HepG2 (cell line): ENCODE results near the gene SART1. TPM values are rescaled to one million over a fixed set of nuclear protein-coding genes. Genes with fewer than 3 reads are reported as not detected.

Source experiments
- ATF7-NPFF ChIP-seq: sonication (generic); formaldehyde crosslinking; IDR thresholded peaks from 2 replicates; pipeline ENCODE4 v1.8.1; 2023; ENCODE audit warnings: mild to moderate bottlenecking, low read depth, missing genetic modification reagents, moderate library complexity
- DNMT3B ChIP-seq: conservative IDR thresholded peaks from 2 replicates; pipeline ENCODE4 v1.6.1; 2016; ENCODE audit warnings: missing biosample characterization, control low read depth
- FOXO4 ChIP-seq: sonication (generic); formaldehyde crosslinking; conservative IDR thresholded peaks from 2 replicates; pipeline ENCODE4 v1.8.1; 2023; ENCODE audit warnings: missing genetic modification reagents
- GPN1 ChIP-seq: sonication (generic); formaldehyde crosslinking; IDR thresholded peaks from 2 replicates; pipeline ENCODE4 v1.5.1; 2020; ENCODE audit warnings: missing genetic modification reagents, borderline replicate concordance
- KLF9 ChIP-seq: IDR thresholded peaks from 2 replicates; pipeline ENCODE4 v1.6.1; 2016; ENCODE audit warnings: low read depth
- MAZ ChIP-seq, 2 experiments: sonication (generic) in 1 of 2; formaldehyde crosslinking in 1 of 2; IDR thresholded peaks; 2 replicates each; pipeline versions ENCODE4 v1.5.0 to v1.6.1; 2012 to 2020; ENCODE audit warnings: low read depth in 2 of 2, mild to moderate bottlenecking in 2 of 2, borderline replicate concordance in 1 of 2, improper control_type of control experiment in 1 of 2, low read length in 1 of 2, missing genetic modification reagents in 1 of 2, moderate library complexity in 1 of 2
- MLX ChIP-seq: IDR thresholded peaks from 2 replicates; pipeline ENCODE4 v1.6.1; 2016
- NFIC ChIP-seq: IDR thresholded peaks from 2 replicates; pipeline ENCODE4 v1.6.1; 2012; ENCODE audit warnings: mild to moderate bottlenecking, low read length, inconsistent platforms
- PHF21A ChIP-seq: sonication (generic); formaldehyde crosslinking; IDR thresholded peaks from 2 replicates; pipeline ENCODE4 v1.5.0; 2020; ENCODE audit warnings: mild to moderate bottlenecking, missing genetic modification reagents
- SAP130 ChIP-seq: IDR thresholded peaks from 2 replicates; pipeline ENCODE4 v1.6.1; 2016; ENCODE audit warnings: low read depth
- WIZ ChIP-seq: sonication (generic); formaldehyde crosslinking; IDR thresholded peaks from 2 replicates; pipeline ENCODE4 v1.5.1; 2020; ENCODE audit warnings: mild to moderate bottlenecking, missing genetic modification reagents
- ZBTB7B ChIP-seq: sonication (generic); formaldehyde crosslinking; IDR thresholded peaks from 2 replicates; pipeline ENCODE4 v1.4.0; 2020; ENCODE audit warnings: missing genetic modification reagents
- ZFX ChIP-seq: sonication (generic); formaldehyde crosslinking; IDR thresholded peaks from 2 replicates; pipeline ENCODE4 v1.4.0; 2020; ENCODE audit warnings: mild to moderate bottlenecking, low read depth, missing genetic modification reagents, moderate library complexity
- ZKSCAN1 ChIP-seq: fragments of 150-350 bp; IDR thresholded peaks from 2 replicates; pipeline ENCODE4 v1.6.1; 2014; ENCODE audit warnings: low read length
- ZNF160 ChIP-seq: sonication (generic); formaldehyde crosslinking; IDR thresholded peaks from 2 replicates; pipeline ENCODE4 v1.8.0; 2022; ENCODE audit warnings: mild to moderate bottlenecking, inconsistent platforms, missing genetic modification reagents
- ZNF687 ChIP-seq: sonication (generic); formaldehyde crosslinking; IDR thresholded peaks from 2 replicates; pipeline ENCODE4 v1.5.1; 2020; ENCODE audit warnings: mild to moderate bottlenecking, missing genetic modification reagents, moderate library complexity
- ZNF703 ChIP-seq: sonication (generic); formaldehyde crosslinking; IDR thresholded peaks from 2 replicates; pipeline ENCODE4 v1.5.1; 2020; ENCODE audit warnings: missing genetic modification reagents, mild to moderate bottlenecking, moderate library complexity, borderline replicate concordance
- ZNF724P ChIP-seq: sonication (generic); formaldehyde crosslinking; IDR thresholded peaks from 2 replicates; pipeline ENCODE4 v1.8.0; 2022; ENCODE audit warnings: missing genetic modification reagents, borderline replicate concordance
- polyA plus RNA-seq, 8 experiments: library from polyadenylated mRNA; depleted of rRNA in 3 of 8; stranded (reverse) in 7 of 8; unstranded in 1 of 8; fragments of >200 nt; fragmentation: Illumina TruSeq in 4 of 8; extraction: Trizol in 4 of 8; gene quantifications; 2 replicates each; pipeline versions ENCODE4 v1.2.1 to v1.2.3, GENCODE V29; 2011 to 2016; ENCODE audit warnings: low read depth in 4 of 8, missing spikeins in 1 of 8, mixed read lengths in 1 of 8; ENCODE audit not compliant: insufficient read depth in 1 of 8
- total RNA-seq, 5 experiments: library from RNA; depleted of rRNA; stranded (reverse); fragments of >200 nt; fragmentation: Illumina TruSeq; extraction: Trizol; gene quantifications; 2 replicates each; pipeline ENCODE4 v1.2.3, GENCODE V29; 2016; ENCODE audit warnings: low read depth in 1 of 5
- TF ChIP-seq, protein P1 (sequence below): sonication (generic); formaldehyde crosslinking; IDR thresholded peaks from 2 replicates; pipeline ENCODE4 v1.5.1; 2020; ENCODE audit warnings: missing genetic modification reagents, mild to moderate bottlenecking, borderline replicate concordance

SART1 gene
- total and polyA plus RNA-seq, 2 of the 13 experiments (the other 11 are each of a cell fraction or from before 2014, with no cell fraction given), result 11.3 to 22.5 TPM

DNA sequence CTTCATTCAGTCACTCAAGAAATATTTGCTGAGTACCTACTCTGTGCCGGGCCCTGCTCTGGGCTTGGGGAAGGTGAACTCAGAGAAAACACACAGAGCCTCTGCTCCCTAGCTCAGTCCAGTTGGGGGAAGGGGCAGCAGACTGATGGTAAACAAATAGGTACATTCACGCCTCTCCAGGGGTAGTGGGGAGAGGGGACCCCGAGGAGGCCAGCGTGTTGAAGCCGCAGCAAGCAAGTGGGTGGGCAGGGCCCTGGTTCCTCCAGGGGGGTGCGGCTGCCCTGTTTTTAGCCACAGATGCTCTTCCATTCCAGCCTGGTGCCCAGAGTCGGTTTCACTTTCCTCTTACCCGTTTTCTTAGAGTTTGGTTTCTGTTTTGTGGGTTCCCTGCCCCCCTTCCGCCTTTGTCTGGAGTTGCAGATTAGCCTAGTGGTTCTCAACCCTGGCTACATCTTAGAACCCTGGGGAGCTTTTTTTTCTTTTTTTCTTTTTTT, 33.6 kb upstream of the SART1 start (continued):
- TF ChIP-seq KLF9 (CRISPR knock-in tag) (no peak), ZFX (CRISPR knock-in tag) (peak; percentile 36; the same call in 1 of the 2 replicates), DNMT3B (CRISPR knock-in tag) (no peak), WIZ (CRISPR knock-in tag) (no peak), ZNF703 (no peak), ZNF160 (CRISPR knock-in tag) (no peak), ZKSCAN1 (0 out of 2 replicates have a peak, but pooled peaks have one; percentile 28), PHF21A (CRISPR knock-in tag) (no peak), GPN1 (CRISPR knock-in tag) (no peak), NFIC (no peak), MLX (no peak), ZNF724P (CRISPR knock-in tag) (no peak), MAZ (IDR thresholded peaks at IDR 0.05; ENCODE audit: borderline replicate concordance, low read depth, low read length) (no peak), MAZ (CRISPR knock-in tag; IDR thresholded peaks at IDR 0.05; ENCODE audit: low read depth) (no peak), ATF7-NPFF (no peak), SAP130 (CRISPR knock-in tag) (peak; percentile 30; the same call in 1 of the 2 replicates), ZNF687 (CRISPR knock-in tag) (peak; percentile 42), ZBTB7B (CRISPR knock-in tag) (0 out of 2 replicates have a peak, but pooled peaks have one; percentile 26), FOXO4 (CRISPR knock-in tag) (no peak)
- TF ChIP-seq, protein P1, sequence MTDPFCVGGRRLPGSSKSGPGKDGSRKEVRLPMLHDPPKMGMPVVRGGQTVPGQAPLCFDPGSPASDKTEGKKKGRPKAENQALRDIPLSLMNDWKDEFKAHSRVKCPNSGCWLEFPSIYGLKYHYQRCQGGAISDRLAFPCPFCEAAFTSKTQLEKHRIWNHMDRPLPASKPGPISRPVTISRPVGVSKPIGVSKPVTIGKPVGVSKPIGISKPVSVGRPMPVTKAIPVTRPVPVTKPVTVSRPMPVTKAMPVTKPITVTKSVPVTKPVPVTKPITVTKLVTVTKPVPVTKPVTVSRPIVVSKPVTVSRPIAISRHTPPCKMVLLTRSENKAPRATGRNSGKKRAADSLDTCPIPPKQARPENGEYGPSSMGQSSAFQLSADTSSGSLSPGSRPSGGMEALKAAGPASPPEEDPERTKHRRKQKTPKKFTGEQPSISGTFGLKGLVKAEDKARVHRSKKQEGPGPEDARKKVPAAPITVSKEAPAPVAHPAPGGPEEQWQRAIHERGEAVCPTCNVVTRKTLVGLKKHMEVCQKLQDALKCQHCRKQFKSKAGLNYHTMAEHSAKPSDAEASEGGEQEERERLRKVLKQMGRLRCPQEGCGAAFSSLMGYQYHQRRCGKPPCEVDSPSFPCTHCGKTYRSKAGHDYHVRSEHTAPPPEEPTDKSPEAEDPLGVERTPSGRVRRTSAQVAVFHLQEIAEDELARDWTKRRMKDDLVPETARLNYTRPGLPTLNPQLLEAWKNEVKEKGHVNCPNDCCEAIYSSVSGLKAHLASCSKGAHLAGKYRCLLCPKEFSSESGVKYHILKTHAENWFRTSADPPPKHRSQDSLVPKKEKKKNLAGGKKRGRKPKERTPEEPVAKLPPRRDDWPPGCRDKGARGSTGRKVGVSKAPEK (CRISPR knock-in tag), result no peak
